Limb (tissue), 2 donors: ENCODE measurements around the gene MTA3.
"Not testable (repeated sequence)": the region's sequence is repeated elsewhere in the genome, so short reads cannot be mapped to it uniquely, and the experiment has no call there.

ENCODE experiments used
- DNase-seq, 2 donors: peaks; one replicate each; pipeline ENCODE4 v3.0.0-alpha.2; 2016; ENCODE audit errors: extremely low spot score in 2 of 2

Gene MTA3

GRCh38 chr2:42568401-42569115 is at the start of gene MTA3:
Gene MTA3, plus strand, starts transcription at chr2:42568632. Its CDS starts 114 bp downstream, at chr2:42568746.
- peak; percentile 47 to 87 for DNase-seq

GRCh38 chr2:42519624-42520023 is 48.8 kb upstream of the MTA3 start:
- DNase-seq: no peak

- no peak for DNase-seq
Measured at GRCh38 chr2:42522035-42522434, 46.4 kb upstream of the MTA3 start.

GRCh38 chr2:42523341-42523740 is 45.1 kb upstream of the MTA3 start:
- no peak for DNase-seq

GRCh38 chr2:42532397-42532796 is 36.0 kb upstream of the MTA3 start:
- no peak for DNase-seq

GRCh38 chr2:42537493-42537892 is 30.9 kb upstream of the MTA3 start:
- no peak for DNase-seq

GRCh38 chr2:42542871-42543270 is 25.6 kb upstream of the MTA3 start:
- DNase-seq: no peak

GRCh38 chr2:42545023-42545721 is 23.3 kb upstream of the MTA3 start:
- no peak for DNase-seq

GRCh38 chr2:42545841-42546390 is 22.5 kb upstream of the MTA3 start:
- no peak for DNase-seq

- DNase-seq: no peak
Measured at GRCh38 chr2:42547014-42547413, 21.4 kb upstream of the MTA3 start.

- no peak for DNase-seq
Measured at GRCh38 chr2:42547446-42548295, 20.8 kb upstream of the MTA3 start.

- no peak for DNase-seq
Measured at GRCh38 chr2:42550870-42551269, 17.6 kb upstream of the MTA3 start.

GRCh38 chr2:42554392-42554791 is 14.0 kb upstream of the MTA3 start:
- DNase-seq: no peak

GRCh38 chr2:42556315-42556890 is 12.0 kb upstream of the MTA3 start:
- DNase-seq: no peak

- no peak for DNase-seq
Measured at GRCh38 chr2:42557306-42557705, 11.1 kb upstream of the MTA3 start.

GRCh38 chr2:42558827-42559226 is 9.6 kb upstream of the MTA3 start:
- DNase-seq: no peak

- not testable (repeated sequence) for DNase-seq
Measured at GRCh38 chr2:42560133-42560532, 8.3 kb upstream of the MTA3 start.

GRCh38 chr2:42560899-42561298 is 7.5 kb upstream of the MTA3 start:
- DNase-seq: no peak

- DNase-seq: no peak
Measured at GRCh38 chr2:42562474-42563144, 5.8 kb upstream of the MTA3 start.

- DNase-seq: no peak
Measured at GRCh38 chr2:42566025-42566424, 2.4 kb upstream of the MTA3 start.

GRCh38 chr2:42566837-42567321 is 1.6 kb upstream of the MTA3 start:
- no peak for DNase-seq
